HG02970 (cell line): ENCODE results near the gene TBX10.
"Not testable (repeated sequence)": the region's sequence is repeated elsewhere in the genome, so short reads cannot be mapped to it uniquely, and the experiment has no call there.

ENCODE experiments used
- ATAC-seq: cut with Tn5 transposase; IDR thresholded peaks from one replicate; pipeline ENCODE4 v1.9.1; 2021; ENCODE audit warnings: mild to moderate bottlenecking, moderate library complexity, moderate number of reproducible peaks; ENCODE audit not compliant: unreplicated experiment, low FRiP score

Gene TBX10

DNA sequence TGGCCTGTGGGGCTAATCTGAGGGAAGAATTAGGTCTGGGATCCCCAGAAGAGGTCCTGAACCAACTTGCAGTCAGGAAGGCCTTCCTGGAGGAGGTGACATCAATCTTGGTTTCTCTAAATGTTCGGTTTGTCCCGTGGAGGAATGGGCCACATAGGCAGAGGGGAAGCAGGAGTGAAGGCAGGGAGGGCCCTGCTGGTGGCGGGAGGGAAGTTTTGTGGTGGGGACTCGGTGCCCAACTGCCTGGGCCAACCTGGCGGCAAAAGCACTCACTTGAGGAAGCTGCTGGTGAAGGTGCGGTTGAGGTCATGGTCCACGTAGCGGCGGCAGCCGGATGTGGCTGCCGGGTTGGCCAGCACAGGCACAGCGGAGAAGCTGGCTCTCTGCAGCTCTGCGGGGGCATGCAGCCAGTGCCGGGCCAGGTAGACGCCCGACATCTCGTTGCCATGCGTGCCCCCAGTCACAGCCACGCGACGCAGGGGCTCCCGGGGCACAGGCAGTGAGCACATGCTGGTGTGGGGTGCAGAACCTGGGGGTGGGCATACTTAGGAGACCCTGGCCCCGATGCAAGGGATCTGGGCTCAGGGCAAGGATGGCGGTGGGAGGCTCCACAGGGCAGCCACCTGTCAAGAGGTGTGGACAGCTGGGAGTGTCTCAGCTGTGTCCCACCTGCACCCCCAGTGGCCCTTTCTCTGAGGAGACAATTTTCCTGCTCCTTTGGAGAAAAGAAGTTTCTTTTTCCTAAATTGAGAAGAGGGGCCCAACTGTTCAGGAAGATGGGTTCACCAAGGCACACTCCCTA lies 7.2 kb upstream of the TBX10 start:
- ATAC-seq, result no peak

DNA sequence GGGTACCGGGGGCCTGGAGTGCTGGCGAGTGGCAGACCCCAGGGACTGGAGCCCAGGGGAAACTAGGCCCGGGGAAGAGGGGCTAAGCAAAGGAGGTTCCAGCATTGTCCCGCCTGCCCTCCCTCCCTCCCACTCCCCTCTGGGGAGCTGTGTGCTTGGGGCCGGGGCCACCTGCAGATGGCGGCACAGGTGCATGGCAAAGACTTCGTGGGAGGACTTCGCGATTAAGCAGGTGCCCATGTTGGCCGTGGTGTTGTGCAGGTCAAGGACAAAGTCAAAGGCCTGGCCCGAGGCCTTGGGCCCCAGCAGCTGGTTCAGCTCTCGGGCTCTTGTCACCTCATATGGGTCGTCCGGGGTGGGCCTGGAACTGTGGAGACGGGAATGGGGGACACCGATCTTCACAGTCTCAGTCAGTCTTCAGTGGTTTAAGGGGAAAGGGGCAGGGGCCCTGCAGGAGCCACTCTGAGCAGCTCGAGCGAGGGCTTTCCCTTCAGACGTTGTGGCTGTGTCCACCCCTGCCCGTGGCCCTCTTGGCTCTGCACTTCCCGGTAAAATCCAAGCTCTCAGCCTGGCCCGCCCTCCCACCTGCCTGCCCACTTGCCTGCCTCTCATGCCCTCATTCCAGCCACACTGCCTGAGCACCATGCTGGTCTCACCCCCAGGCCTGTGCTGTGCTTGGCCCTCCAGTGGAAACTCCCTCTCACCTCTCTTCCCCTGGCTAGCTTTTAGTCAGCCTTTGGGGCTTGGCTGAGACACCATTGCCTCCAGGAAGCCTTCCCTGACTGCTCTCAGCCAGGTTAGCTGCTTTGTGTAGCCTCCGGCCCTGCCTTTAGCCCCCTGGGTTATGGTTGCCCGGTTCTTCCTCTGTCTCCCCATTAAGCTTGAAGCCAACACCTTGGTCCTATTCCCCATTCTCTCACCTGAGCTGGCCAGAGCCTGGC lies 6.2 kb upstream of the TBX10 start:
- ATAC-seq, result no peak

- ATAC-seq, result no peak
These were observed 5.2 kb upstream of the TBX10 start for GRCh38 chr11:67644472-67645418.

- no peak for ATAC-seq
These were observed 4.5 kb upstream of the TBX10 start for GRCh38 chr11:67644042-67644441.

GRCh38 chr11:67642173-67643120 lies 2.9 kb upstream of the TBX10 start:
- no peak for ATAC-seq

- no peak for ATAC-seq
These were observed 2.0 kb upstream of the TBX10 start for GRCh38 chr11:67641338-67642172.

DNA sequence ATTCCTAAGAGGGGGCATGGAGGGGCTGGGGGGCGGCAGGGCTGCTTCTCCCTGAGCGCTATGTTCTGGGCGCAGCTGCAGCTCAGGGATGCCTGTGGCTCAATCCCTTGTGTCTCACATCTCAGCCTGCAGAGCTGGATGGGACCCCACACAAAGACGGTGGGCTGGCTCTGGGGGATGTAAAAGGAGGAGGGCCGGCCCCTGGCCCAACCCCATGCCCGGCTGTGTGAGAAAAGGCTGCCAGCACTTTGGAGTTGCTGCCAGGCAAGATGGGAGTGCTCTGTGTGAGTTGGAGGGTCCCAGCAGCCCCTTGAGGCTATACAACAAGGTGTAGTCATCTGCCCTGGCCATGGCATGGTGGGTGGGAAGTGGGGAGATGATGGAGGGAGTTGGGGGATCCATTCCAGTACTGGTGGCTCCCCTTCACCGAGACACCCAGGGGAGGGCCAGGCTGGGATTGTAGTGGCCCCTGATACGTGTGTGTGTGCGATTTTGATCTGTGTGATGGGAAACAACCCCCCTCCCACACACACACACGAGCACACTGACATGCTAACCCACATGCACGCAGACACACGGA lies 1.3 kb upstream of the TBX10 start:
- no peak for ATAC-seq

DNA sequence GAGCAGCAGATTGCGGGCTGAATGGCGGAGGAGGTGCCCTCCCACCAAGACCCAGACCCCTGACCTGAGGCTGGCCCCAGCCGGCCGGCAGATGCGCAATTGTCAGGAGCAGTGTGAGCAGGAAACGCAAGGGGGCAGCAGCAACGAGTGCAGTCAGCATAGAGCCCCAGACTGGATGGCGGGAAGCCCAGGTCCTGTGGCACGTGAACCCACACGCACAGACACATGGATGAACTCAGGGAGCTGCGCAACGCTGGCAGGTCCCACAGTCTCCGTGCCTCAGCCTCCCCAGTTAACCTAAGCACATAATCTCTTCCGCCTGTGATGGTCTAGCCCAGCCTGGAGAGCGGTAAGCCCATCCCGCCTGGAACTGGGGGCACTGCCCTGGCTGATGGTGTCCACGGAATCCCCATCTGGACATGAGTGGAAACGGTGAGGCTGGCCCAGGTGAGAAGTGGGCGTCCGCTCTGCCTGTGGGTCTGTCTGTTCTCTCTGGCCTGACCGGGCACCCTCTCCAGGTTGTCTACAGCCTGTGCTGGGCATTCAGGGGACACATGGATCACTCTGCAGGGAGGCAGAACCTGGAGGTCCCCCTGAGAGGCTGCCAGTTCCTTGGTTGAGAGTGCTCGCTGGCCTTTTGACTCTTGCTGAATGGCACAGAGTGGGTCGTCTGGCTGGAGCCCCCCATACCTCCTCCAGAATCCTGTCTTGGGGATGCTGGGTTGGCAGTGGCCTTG lies 626 bp upstream of the TBX10 start:
- no peak for ATAC-seq

- ATAC-seq, result no peak
These were observed 777 bp downstream of the TBX10 start for GRCh38 chr11:67638535-67639437.

DNA sequence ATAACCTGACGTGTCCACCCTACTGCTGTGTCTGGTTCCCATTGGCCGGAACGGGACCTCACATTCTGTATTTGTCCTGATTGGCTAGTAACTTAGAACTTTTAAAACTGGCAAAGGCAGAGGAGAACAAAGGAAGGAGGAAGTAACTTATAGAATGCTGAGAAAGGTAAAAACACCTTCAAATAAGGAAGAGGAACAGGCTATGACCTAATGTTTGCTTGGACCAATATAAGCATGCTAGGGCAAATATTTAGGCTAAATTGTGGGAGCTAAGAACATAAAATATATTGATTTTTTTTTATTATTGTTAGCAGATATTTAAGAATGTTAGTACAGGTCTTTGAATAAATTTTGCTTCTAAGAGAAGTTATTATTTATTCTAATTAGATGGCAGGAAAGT lies 2.1 kb downstream of the TBX10 start:
- not testable (repeated sequence) for ATAC-seq

GRCh38 chr11:67636962-67637361 lies 2.6 kb downstream of the TBX10 start:
- ATAC-seq, result no peak

DNA sequence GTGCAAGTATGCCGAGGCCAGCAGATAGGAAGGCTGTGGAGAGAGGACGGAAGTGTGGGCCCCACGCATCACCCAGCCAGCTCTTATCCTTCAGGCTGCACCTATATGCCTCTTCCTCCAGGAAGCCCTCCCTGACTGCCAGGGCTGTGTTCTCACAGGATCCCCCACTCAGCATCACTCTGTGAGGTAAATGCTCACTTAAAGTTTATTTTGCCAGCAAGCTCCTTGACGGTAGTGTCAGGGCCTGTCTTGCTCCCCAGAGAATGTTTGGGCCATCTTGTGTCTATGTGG lies 4.4 kb downstream of the TBX10 start:
- no peak for ATAC-seq

- no peak for ATAC-seq
These were observed 5.0 kb downstream of the TBX10 start for GRCh38 chr11:67634366-67635230.

- no peak for ATAC-seq
These were observed 5.7 kb downstream of the TBX10 start for GRCh38 chr11:67633758-67634365.
